Right lobe of liver (tissue), 4 donors: Measurements from ENCODE around the gene ZBTB12.

ENCODE experiments used
- POLR2A ChIP-seq: fragments of 450-650 bp; IDR thresholded peaks from one replicate; pipeline ENCODE4 v1.6.1; 2017; ENCODE audit warnings: antibody characterized with exemption, mild to moderate bottlenecking
- TF ChIP-seq, protein P1 (sequence below), 4 donors: fragments of 200-600 bp in 3 of 4; fragments of 450-650 bp in 1 of 4; IDR thresholded peaks; one replicate each; pipeline versions ENCODE4 v1.5.1 to v1.8.0; 2016 to 2022; ENCODE audit warnings: antibody characterized with exemption in 4 of 4, mild to moderate bottlenecking in 2 of 4
- donor health status: DM: no; HTN: no; CAD: no.
- donor health status: DM: no; HTN: no; CAD: no.
- donor health status: DM: no; HTN: yes; CAD: no.

DNA sequence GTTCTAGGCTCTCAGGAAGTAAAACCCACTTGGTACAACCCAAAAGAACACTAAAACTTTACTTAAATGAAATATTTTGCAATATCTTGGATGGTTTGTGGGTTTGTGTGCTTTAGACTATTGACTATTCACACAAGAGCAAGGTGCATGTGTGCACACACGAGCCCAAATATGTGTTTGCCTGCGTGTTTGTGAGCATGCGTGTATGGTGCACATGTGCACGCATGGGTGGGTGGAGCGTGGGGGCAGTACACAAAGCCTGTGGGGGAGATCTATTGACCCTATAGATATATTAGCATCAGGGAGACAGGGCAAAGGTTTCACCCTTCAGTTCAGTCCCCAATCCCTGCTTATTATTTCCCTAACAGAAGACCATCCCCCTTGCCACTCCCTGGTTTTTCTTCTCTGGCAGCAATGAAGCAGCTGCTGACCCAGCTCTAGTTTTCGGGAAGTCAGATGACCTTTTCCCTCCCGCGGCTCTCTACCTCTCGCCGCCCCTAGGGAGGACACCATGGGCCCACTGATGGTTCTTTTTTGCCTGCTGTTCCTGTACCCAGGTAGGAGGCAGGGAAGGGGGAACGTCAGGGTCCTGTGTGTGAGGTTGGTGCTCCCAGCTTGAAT is 25.5 kb upstream of the ZBTB12 start, which contains the start of gene C2:
- TF ChIP-seq, protein P1, sequence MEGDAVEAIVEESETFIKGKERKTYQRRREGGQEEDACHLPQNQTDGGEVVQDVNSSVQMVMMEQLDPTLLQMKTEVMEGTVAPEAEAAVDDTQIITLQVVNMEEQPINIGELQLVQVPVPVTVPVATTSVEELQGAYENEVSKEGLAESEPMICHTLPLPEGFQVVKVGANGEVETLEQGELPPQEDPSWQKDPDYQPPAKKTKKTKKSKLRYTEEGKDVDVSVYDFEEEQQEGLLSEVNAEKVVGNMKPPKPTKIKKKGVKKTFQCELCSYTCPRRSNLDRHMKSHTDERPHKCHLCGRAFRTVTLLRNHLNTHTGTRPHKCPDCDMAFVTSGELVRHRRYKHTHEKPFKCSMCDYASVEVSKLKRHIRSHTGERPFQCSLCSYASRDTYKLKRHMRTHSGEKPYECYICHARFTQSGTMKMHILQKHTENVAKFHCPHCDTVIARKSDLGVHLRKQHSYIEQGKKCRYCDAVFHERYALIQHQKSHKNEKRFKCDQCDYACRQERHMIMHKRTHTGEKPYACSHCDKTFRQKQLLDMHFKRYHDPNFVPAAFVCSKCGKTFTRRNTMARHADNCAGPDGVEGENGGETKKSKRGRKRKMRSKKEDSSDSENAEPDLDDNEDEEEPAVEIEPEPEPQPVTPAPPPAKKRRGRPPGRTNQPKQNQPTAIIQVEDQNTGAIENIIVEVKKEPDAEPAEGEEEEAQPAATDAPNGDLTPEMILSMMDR (IDR thresholded peaks at IDR 0.05), result no peak
- peak; percentile 59 for TF ChIP-seq POLR2A
